Transverse colon (tissue), 3 donors: ENCODE measurements around the gene EWSR1.

Experiments
- CTCF ChIP-seq, 5 experiments: fragments of 200-600 bp in 3 of 5; fragments of 450-650 bp in 2 of 5; sonication (generic) in 3 of 5; IDR thresholded peaks; 1 replicate in 2 of 5; 2 replicates in 3 of 5; pipeline ENCODE4 v1.5.1; 2016 to 2017; ENCODE audit warnings: antibody characterized with exemption in 5 of 5, inconsistent platforms in 3 of 5, mild to moderate bottlenecking in 2 of 5, moderate library complexity in 1 of 5
- POLR2A ChIP-seq: fragments of 450-650 bp; IDR thresholded peaks from one replicate; pipeline ENCODE4 v1.6.1; 2016; ENCODE audit warnings: antibody characterized with exemption, mild to moderate bottlenecking, moderate library complexity

DNA sequence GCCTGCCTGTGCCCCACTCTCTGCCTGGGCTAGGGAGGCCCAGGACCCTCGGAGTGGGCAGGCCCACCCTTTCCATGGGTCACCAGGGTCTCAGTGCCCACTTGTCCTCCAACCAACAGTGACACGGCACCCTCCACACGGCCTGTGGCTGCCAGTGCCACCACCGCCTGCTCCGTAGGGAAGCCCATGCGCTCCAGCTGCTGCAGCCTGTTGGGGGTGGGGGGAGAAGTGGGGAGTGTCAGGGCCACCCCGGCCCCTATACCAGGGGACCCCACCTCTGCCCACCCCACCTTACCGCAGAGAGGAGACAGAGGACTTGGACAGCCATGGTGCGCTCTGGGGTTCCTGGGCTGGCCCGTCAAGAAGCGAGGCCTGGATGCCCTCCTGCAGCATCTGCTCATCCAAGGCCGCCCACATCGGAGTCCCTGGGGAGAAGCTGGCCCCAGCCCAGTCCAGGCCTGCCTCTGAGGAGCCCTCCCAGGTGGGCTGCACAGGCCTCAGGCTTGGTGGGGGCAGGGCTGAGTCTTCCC, 8.0 kb upstream of the EWSR1 start:
- no peak for TF ChIP-seq CTCF (IDR thresholded peaks at IDR 0.05)
- no peak for TF ChIP-seq POLR2A
